SHP77 (cell line): ENCODE results near the gene ARL8A.

Experiments
- DNase-seq, 2 experiments: peaks; one replicate each; lab custom pipeline; 2025; lab: John Stamatoyannopoulos, UW

Gene ARL8A

GRCh38 chr1:202135221-202135721 lies 9.3 kb downstream of the ARL8A start:
- DNase-seq = peak; percentile 40 to 60

GRCh38 chr1:202134645-202135172 lies 9.8 kb downstream of the ARL8A start:
- no peak for DNase-seq

- no peak for DNase-seq
Observed at GRCh38 chr1:202133989-202134388, 10.5 kb downstream of the ARL8A start.

GRCh38 chr1:202133496-202133895 lies 11.0 kb downstream of the ARL8A start:
- DNase-seq = no peak

- DNase-seq = no peak
Observed at GRCh38 chr1:202133001-202133400, 11.5 kb downstream of the ARL8A start.

- no peak for DNase-seq
Observed at GRCh38 chr1:202131956-202132821, 12.3 kb downstream of the ARL8A start.

- no peak for DNase-seq
Observed at GRCh38 chr1:202130816-202131522, 13.6 kb downstream of the ARL8A start.

- DNase-seq = no peak
Observed at GRCh38 chr1:202130297-202130721, 14.2 kb downstream of the ARL8A start.

GRCh38 chr1:202129453-202130296 lies 14.9 kb downstream of the ARL8A start:
- DNase-seq = no peak

GRCh38 chr1:202127836-202128622 lies 16.5 kb downstream of the ARL8A start:
- DNase-seq = no peak

GRCh38 chr1:202127061-202127460 lies 17.5 kb downstream of the ARL8A start:
- DNase-seq = no peak

- DNase-seq = no peak
Observed at GRCh38 chr1:202126426-202126825, 18.1 kb downstream of the ARL8A start.

- no peak for DNase-seq
Observed at GRCh38 chr1:202125611-202126010, 18.9 kb downstream of the ARL8A start.

- DNase-seq = no peak
Observed at GRCh38 chr1:202124142-202124541, 20.4 kb downstream of the ARL8A start.

- no peak for DNase-seq
Observed at GRCh38 chr1:202123336-202123813, 21.2 kb downstream of the ARL8A start.

GRCh38 chr1:202122639-202123335 lies 21.8 kb downstream of the ARL8A start, which contains the start of gene GPR37L1:
Gene GPR37L1, plus strand, starts transcription at chr1:202122917. Its CDS starts 47 bp downstream, at chr1:202122964.
- DNase-seq = peak; percentile 80 to 85

- DNase-seq = no peak
Observed at GRCh38 chr1:202121006-202121405, 23.5 kb downstream of the ARL8A start.

- DNase-seq = no peak
Observed at GRCh38 chr1:202117898-202118371, 26.6 kb downstream of the ARL8A start.

- no peak for DNase-seq
Observed at GRCh38 chr1:202116287-202116686, 28.2 kb downstream of the ARL8A start.
